Right atrium auricular region (tissue), 2 donors: ENCODE measurements around the gene EXOSC5. TPM values are rescaled to one million over a fixed set of nuclear protein-coding genes. Genes with fewer than 3 reads are reported as not detected.
A peak's percentile ranks its signal among the peaks of the same experiment; 100 is the strongest.

Source experiments
- DNase-seq: peaks from one replicate; pipeline ENCODE4 v3.0.0-alpha.2; 2019; ENCODE audit warnings: low spot score
- H3K27ac ChIP-seq, 2 donors: fragments of 200-600 bp; sonication (generic); 1 replicate in 1 of 2; 2 replicates in 1 of 2; pipeline ENCODE4 v1.5.1; 2016 to 2019
- H3K27me3 ChIP-seq, 2 donors: fragments of 200-600 bp; sonication (generic); one replicate each; pipeline versions ENCODE4 v1.5.1 to v1.6.0; 2017 to 2019
- H3K36me3 ChIP-seq: fragments of 200-600 bp; sonication (generic); one replicate; pipeline ENCODE4 v1.5.1; 2016
- H3K4me1 ChIP-seq, 2 donors: fragments of 200-600 bp; sonication (generic); one replicate each; pipeline versions ENCODE4 v1.5.1 to v1.6.0; 2017 to 2019
- H3K4me3 ChIP-seq, 2 donors: fragments of 200-600 bp; sonication (generic); 1 replicate in 1 of 2; 2 replicates in 1 of 2; pipeline ENCODE4 v1.5.1; 2017 to 2019; ENCODE audit warnings: mild to moderate bottlenecking in 1 of 2, moderate library complexity in 1 of 2
- H3K9me3 ChIP-seq, 2 donors: fragments of 200-600 bp; sonication (generic); one replicate each; pipeline ENCODE4 v1.5.1; 2019
- CTCF ChIP-seq, 2 donors: fragments of 200-600 bp; sonication (generic); IDR thresholded peaks; one replicate each; pipeline ENCODE4 v1.5.1; 2019; ENCODE audit warnings: antibody characterized with exemption in 2 of 2
- total RNA-seq, 2 donors: library from RNA; depleted of rRNA; stranded (reverse); fragments of >200 nt; gene quantifications; one replicate each; pipeline ENCODE4 v1.1.0, GENCODE V29; 2016

The EXOSC5 gene
- total RNA-seq, 2 donors from 2014 or later, result 8.5 to 9.0 TPM

DNA sequence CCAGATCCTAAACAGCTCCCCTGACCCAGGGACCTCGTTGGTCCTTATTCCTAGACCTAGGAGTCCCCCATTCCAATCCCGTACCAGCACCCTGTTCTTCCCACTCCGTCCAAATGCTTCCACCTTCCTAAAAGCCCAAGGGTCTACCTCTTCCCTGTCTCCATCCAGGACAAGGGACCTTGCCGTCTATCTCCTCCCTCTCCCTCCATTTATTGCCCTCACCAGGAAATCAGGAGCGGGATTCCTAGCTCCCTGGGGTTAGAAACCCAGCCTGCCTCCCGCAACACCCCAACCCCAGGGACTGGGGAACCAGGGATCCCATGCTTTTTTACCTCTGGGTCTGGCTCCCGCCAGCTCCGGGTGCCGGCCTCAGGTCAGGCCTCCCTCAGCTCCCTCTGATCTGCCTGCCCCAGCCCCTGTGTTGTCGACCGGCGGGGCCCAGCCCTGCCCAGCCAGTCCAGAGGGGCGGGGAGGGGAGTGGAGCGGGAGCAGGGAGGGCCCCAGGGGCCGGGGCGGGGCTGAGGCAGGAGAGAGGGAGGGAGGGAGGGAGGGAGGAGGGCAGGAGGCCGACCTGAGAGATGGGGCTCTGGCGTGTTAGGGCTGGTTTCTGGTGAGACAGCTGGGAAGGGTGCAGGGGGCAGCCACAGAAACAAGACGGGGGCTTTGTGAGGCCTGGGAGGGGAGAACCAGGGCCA, 29.9 kb upstream of the EXOSC5 start, which contains the start of gene B3GNT8:
Gene B3GNT8 (minus strand): TSS at position 423 of the 695 bp plus-strand sequence. CDS start 596 bp downstream, outside the sequence.
- Histone ChIP-seq H3K27me3 (no peaks in the 10 kb centered on the region), H3K27ac (peak within 1 kb of the TSS; percentile 82 to 93), H3K36me3 (peaks cover 42% of the 10 kb centered on the region), H3K4me3 (peak within 1 kb of the TSS; percentile 20 to 54), H3K9me3 (no peaks in the 10 kb centered on the region), H3K4me1 (peaks cover 0 to 56% of the 10 kb centered on the region in 2 donors)
- TF ChIP-seq CTCF (IDR thresholded peaks at IDR 0.05), result no peak
- DNase-seq, result peak; percentile 81

DNA sequence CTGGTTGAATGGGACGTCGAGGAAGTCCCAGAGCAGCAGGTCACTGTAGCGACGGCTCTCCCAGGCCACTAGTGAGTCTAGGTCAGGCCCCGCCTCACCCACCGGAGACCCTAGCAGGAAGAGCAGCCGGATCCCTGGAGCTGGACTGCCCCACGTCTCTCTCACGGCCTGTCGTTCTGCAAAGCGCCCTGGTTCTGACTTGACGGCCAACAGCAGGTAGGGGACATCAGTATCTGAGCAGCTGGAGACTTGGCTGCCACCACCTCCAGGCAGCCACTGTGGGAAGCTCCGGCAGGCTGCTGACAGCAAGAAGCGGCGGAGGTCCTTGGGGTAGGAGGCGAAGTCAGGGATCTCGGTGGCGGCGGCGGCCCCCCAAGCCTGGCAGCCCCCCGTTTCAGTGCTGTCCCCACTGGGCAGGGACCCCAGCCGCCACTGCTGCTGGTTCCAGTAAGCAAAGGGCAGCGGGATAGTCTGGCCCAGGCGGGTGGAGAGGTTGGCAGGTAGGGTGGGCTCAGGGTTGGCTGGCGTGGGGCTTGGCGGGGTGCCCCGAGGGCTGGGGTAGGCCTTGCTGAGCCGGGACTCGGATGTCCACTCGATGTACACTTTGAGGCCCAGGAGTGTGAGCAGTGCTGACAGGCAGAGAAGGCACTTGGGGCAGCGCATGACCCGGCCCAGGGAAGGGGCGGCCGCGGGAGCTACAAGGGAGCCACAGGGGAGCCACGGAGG, 29.1 kb upstream of the EXOSC5 start:
- no peaks in the 10 kb centered on the region for H3K27me3 ChIP-seq
- H3K36me3 ChIP-seq, result peaks cover 36% of the 10 kb centered on the region
- peak overlapping the region; percentile 82 to 93 for H3K27ac ChIP-seq
- no peaks in the 10 kb centered on the region for H3K9me3 ChIP-seq
- no peak for DNase-seq
- H3K4me3 ChIP-seq, result peak overlapping the region; percentile 20 to 54
- TF ChIP-seq CTCF (IDR thresholded peaks at IDR 0.05), result no peak
- H3K4me1 ChIP-seq, result peaks cover 0 to 52% of the 10 kb centered on the region in 2 donors

GRCh38 chr19:41425174-41426115, 28.3 kb upstream of the EXOSC5 start:
- TF ChIP-seq CTCF (IDR thresholded peaks at IDR 0.05), result no peak
- Histone ChIP-seq H3K27ac (no peak overlapping the region), H3K4me1 (peaks cover 0 to 53% of the 10 kb centered on the region in 2 donors), H3K4me3 (no peak overlapping the region), H3K9me3 (no peaks in the 10 kb centered on the region), H3K27me3 (no peaks in the 10 kb centered on the region), H3K36me3 (peaks cover 38% of the 10 kb centered on the region)
- no peak for DNase-seq

GRCh38 chr19:41424335-41425173, 27.4 kb upstream of the EXOSC5 start:
- no peak for TF ChIP-seq CTCF (IDR thresholded peaks at IDR 0.05)
- H3K36me3 ChIP-seq, result peaks cover 47% of the 10 kb centered on the region
- no peak overlapping the region for H3K27ac ChIP-seq
- H3K27me3 ChIP-seq, result no peaks in the 10 kb centered on the region
- no peaks in the 10 kb centered on the region for H3K9me3 ChIP-seq
- peaks cover 0 to 53% of the 10 kb centered on the region in 2 donors for H3K4me1 ChIP-seq
- no peak for DNase-seq
- H3K4me3 ChIP-seq, result no peak overlapping the region

GRCh38 chr19:41422955-41423354, 25.8 kb upstream of the EXOSC5 start:
- Histone ChIP-seq H3K36me3 (peaks cover 60% of the 10 kb centered on the region), H3K4me3 (no peak overlapping the region), H3K9me3 (no peaks in the 10 kb centered on the region), H3K27me3 (no peaks in the 10 kb centered on the region), H3K4me1 (peaks cover 0 to 43% of the 10 kb centered on the region in 2 donors), H3K27ac (no peak overlapping the region)
- no peak for DNase-seq
- no peak for TF ChIP-seq CTCF (IDR thresholded peaks at IDR 0.05)
